ENCODE measurements around the gene OOEP.

- no peak for TF ChIP-seq MAZ (IDR thresholded peaks at IDR 0.05; ENCODE audit: borderline replicate concordance, low read depth, low read length)
- no peak for TF ChIP-seq CTCF (conservative IDR thresholded peaks at IDR 0.05; ENCODE audit: low read depth, low read length)
- no peak for TF ChIP-seq NFE2L2 (IDR thresholded peaks at IDR 0.05; ENCODE audit: low read depth, low read length)
- no peak for TF ChIP-seq MAFK (IDR thresholded peaks at IDR 0.05; ENCODE audit: low read depth, low read length)
These were observed 31.0 kb upstream of the OOEP start for GRCh38 chr6:73400656-73401055.
